Renal cortex interstitium (tissue), 11 donors: ENCODE results near the gene EPS8. TPM values are rescaled to one million over a fixed set of nuclear protein-coding genes. Genes with fewer than 3 reads are reported as not detected.
A peak's percentile ranks its signal among the peaks of the same experiment; 100 is the strongest.

ENCODE experiments used
- DNase-seq, 11 donors: peaks; one replicate each; pipeline ENCODE4 v3.0.0-alpha.2; 2013; ENCODE audit warnings: low read depth in 9 of 11, low spot score in 4 of 11; ENCODE audit errors: extremely low read depth in 1 of 11
- polyA plus RNA-seq, 3 donors: library from polyadenylated mRNA; unstranded; fragments of 120-200 nt; gene quantifications; one replicate each; pipeline ENCODE4 v1.2.1, GENCODE V29; 2013; ENCODE audit not compliant: insufficient read length in 3 of 3

Gene EPS8
- polyA plus RNA-seq, 3 donors, result 51.0 to 69.1 (median 66.2) TPM

DNA sequence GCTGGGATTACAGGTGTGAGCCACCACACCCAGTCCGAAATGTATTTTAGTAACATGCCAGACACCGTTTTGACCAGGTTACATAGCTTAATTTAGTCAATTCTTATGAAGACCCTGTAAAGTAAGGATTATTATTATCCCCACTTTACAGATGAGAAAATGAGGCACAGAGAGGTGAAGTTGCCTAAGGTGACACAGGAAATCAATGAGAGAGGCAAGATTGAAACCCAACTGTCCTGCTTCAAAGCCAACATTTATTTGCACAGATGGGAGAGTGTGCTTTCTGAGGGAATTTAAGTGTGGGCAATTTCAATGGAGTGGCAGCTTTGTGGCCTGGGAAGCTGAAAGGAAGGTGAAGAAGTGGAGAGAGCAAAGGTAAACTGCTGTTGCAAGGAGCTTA lies 19.1 kb upstream of the EPS8 start:
- no peak for DNase-seq

DNA sequence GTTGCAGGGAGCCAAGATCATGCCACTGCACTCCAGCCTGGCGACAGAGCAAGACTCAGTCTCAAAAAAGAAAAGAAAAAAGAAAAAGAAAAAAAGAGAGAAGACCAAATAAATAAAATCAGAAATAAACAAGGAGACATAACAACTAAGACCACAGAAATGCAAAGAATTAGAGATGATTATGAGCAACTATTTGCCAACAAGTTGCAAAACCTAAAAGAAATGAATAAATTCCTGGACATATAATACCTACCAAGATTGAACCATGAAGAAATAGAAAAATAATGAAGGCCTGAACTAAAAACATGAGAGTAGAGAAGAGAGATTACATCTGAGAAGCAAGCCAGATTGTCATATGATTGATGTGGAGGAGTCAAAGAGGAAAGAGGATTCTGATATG lies 17.6 kb upstream of the EPS8 start:
- no peak for DNase-seq

DNA sequence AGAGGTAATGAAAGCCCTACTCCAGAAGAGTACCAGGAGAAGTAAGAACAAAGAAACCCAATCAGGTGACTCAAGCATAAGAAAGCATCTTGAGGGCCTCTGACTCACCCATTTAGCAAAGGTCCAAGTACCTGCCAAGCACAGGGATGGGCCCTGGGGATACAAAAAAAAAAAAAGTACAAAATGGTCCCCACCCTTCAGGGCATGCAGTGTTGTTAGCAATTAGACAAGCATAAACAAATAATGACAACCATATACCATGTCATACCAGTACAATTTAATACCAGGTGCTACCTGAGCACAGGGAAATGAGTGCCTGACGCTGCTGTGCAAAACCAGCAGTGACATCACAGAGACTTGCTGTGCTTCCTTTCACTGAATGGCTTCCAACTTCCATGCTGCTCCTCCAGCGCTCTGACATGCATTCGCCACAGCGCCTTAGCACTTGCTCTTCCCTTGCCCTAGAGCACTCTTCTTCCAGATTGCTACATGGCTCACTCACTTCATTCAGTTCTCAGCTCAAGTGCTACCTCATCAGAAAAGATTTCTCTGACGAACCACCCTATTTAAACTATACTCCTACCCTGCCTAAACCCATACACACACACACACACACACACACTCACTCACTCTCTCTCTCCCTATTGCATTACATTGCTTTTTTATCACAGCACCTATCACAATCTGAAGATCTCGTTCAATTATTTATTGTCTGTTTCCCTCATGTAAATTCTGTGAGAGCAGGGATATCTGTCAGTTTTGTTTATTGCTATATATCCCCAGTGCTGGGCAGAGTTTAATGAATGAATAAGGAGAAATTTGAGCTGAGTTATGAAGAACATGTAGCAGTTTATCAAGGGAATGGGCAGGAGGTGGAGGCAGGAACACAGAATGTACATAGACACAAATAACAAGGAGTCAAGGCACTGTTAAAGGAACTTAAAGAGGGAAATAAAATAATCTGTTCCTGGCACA lies 12.9 kb upstream of the EPS8 start:
- DNase-seq, result no peak

DNA sequence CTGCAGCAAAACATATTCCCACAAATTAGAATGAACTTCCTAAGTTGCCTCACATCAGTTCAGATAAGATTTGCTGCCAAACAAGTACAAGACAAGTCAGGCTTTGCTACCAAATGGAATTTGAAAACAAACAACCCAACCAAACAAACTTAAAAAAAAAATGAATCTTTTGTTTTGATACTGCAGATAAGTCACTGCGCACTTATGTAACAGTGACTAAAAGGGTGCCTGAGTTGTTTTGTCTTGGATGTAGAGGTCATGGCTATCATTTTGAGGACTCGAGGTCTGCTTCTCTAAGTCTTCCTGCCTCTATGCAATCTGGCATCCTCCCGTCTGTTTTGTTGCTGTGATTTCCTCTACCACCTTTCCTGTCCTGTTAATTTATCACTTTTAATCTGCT lies 11.1 kb upstream of the EPS8 start:
- DNase-seq, result no peak

DNA sequence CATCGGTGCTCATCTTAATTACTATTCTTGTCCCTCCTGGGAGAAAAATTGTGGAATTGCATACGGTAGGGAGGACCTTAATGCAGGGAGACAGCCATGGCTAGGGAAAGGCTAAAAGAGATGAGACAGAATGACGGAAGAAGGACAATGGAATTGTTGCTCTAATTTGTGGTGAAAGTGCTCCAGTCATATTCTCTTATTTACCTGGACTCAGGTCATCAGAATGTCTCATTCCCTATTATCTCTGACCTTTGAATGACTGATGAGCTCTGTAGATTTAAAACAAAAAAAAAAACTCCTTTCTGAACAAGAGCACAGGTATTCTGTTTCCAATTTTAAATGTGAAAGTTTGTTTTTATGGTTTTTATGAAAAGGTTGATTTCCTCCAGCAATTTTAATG lies 8.6 kb upstream of the EPS8 start:
- no peak for DNase-seq

DNA sequence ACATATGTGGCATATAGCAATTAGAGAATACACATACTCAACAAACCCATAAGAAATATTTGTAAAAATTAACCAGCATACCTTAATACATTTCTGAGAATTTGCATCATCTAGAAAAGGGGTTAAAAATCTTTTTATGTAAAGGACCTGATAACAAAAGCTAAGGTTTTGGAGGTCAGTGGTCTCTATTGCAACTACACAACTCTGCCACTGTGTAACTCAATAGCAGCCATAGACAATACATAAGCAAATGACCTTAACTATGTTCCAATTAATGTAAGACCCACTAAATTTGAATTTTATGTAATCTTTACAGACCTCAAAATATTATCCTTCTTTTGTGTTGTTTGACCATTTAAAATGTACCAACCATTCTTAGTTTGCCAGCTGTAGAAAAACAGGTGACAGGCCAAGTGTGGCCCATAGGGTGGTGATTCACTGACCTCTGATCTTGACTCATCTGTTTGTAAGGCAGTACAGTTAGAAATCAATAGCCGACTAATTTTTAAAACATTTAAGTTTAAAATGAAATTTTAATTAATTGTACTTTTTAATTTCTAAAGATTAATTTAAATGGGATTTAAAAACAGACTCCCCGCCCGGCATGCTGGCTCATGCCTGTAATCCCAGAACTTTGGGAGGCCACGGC lies 7.4 kb upstream of the EPS8 start:
- DNase-seq, result no peak

DNA sequence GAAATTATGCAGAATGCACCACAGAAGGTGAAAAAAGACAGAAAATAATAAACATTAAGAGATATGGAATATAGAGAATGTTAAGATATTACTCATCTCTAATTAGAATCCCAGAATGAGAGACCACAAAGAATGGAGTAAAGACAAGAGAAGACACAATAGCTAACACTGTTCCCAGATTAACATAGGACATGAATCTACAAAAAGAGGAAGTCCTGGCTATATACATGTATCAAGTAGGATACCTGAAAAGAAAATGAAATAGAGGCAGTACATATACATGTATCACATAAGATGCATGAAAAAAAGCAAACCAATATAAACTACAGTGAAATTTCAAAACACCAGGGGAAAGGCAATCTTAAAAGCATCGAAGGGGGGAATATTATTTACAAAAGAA lies 5.6 kb upstream of the EPS8 start:
- DNase-seq, result no peak

DNA sequence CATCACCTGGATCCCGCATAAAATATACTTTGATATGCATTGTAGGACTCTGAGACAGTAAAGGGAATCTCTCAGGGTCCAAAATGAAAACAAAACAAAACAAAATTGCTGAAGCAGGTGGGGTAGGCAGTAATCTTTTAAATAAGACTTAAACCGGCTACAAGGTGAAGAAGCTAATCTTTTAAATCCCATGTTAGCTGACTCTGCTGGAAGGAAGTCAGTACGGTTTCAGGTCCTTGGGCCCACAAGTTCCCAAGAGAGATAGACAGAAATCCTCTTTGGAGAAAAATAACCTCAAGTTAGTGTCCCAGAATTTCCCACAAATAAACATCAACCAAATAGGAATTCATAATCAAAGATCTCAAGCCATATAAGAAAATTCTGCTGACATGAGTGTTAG lies 5.0 kb upstream of the EPS8 start:
- no peak for DNase-seq

DNA sequence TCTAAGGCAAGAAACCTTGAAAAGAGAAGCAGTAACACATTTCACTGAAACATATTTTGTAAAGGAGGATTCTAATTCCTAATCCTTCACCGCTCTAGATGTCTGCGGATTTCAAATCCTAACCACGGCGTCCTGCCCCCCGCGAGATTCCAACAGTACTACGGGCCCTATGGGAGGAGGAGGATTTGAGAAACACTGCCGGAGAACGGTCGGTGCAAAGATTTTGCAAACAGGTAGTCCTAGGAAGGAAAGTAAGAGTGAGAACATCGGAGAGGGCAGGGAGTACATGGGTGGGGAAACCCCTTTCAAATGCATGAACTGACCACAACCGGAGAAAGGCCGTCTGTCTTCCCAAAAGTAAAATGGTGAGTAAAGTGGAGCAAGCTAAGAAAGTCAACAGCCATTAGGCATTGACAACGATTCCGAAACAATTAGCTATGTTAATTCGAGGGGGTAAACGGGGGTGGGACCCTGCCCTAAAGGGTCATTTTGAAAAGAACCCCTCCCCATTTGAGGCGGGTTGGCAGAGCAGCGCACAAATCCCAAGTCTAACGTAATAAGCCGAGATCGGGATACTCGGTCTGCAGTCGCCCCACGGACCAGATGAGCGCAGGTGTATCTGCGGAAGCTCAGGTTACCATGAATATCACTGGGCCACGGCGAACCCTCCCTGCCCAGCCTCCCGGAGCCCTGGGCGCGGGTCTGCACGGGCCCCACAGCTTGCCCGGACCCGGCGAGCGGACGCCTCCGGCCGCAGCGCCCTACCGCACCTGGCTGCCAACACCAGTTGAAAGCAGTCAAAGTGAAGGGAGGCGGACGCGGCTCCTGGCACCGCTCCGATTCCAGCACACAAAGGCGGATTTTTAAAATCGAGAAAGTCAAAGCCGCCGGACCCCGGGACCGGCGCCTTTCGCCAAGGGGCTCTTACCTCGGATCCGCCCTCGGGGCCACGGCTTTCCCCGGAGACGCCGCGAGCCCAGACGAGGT lies 662 bp downstream of the EPS8 start:
- peak in 6 of 11 donors; percentile 26 to 49 (median 38) for DNase-seq

DNA sequence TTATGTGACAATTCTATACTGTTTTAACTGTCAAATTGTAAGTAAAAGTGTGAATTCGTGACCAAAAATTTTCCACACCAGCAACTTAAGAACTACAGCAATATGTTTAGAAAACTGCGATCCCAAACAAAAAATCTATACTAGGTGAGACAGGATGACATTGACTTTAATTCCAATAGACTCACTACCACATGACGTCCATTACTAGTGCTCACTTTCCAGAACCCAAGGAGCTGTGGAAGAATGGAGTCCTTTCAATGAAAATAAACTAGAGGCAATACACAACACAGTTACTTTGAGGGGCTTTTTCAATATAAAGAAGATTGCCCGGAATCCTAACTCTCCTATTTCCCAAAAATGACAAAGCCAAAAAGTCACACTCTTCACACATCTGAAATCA lies 1.4 kb downstream of the EPS8 start:
- DNase-seq, result no peak

DNA sequence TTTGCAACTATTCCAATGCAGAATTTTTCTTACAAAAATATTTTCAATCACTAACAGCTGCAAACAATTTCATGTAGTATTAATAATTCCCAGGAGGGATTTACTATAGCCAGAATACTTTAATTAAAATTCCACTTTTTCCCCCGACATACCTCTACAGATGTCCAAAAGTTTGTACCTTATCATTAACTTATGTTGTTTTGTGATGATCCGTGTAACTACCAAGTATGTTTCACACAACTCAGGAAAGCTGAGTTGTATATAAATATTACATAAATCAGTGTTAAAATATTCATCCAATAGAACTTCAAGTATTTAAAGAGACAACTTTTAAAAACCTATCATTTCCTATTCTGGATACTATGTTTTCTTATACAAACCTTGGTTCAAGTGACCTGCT lies 2.4 kb downstream of the EPS8 start:
- DNase-seq, result no peak

DNA sequence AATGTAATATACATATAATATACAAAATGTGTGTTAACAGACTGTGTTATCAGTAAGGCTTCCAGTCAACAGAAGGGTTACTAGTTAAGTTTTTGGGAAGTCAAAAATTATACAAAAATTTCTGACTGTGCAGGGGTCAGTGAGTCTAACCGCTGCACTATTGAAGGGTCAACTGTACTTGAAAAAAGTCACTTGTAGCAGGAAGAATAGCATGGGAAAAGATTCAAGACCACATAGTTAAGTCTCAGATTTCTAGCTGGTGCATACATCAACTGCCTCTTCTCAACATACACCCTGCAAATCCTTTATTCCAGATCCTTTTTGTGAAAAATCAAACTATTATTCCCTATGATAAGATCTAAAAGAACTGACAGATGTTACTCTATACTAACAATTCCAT lies 5.9 kb downstream of the EPS8 start:
- DNase-seq, result no peak

DNA sequence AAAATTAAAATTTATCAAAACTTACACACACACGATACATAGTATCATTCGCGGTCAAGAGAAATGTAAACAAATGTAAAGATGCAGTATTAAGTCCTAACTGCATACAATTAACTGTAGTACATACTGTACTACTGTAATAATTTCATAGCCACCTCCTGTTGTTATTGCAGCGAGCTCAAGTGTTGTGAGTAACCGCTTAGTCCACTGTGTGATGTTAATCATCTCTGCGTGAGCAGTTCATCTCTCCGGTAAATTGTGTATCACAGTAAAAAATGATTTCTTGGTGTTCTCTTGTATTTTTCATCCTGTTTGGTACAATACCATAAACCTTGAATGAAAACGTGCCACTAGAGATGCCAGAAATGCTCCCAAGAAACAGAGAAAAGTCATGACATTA lies 6.5 kb downstream of the EPS8 start:
- no peak for DNase-seq

DNA sequence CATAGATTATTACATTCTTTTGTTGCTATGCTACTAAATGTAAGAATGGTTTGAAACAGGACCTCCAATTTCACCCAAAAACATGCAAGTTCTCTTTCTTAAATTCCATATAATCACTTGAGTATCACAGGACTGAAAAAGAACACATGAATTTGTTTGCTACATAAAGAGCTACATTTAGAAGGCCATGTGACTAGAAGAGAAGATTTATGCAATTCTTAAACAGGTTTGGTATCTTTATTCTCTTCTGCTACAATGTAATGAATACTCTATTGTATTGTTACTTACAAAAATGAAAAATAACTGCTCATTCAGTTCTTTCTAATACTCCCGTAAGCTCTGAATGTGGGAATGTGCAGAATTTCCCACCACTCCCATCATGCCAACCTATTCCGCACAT lies 9.3 kb downstream of the EPS8 start:
- no peak for DNase-seq

DNA sequence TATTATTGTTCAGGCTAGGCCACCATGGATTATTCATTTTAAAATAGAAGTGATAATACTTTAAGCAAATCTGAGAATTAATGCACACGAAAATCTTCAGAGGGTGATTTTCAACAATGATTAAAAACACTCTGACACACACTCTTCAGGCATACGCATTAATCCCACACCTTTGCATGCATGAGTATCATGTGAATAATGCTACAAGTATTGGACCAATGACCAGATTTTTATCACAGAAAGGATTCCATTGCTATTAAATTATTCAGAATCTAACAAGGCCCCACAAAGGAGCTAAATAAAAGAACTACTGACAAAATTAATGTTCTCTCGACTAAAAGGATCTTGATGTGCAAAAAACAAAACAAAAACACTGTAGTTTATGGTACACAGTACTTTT lies 11.1 kb downstream of the EPS8 start:
- no peak for DNase-seq

DNA sequence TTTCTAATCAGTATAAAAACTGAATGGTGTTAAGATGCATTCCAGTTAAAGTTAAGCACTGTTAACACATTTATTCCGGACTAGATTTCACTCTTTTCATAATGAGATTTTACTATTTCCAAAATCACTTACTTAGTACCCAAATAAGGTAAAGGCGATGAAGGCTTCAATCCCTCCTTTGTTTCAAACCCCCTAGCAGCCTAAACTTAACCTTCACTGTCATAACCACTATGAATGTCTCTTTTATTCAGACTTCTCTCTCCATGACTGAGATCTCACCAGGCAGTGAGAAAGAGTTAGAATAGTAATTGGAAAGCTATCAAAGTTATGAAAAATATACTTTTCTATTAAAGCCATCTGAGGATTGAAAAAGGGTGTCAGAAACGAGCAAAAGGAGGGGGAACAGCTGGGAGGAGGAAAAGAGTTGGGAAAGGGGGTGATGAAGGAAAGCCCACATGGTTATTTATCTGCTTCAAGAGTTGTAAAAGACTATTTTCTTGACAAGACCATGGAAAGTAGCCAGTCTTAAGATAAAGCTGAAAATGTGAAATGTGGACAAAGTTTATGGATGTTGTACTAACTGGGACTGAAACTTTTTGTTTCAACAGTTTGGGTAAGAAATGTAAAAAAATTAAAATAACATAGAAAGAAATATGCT lies 11.7 kb downstream of the EPS8 start:
- no peak for DNase-seq

DNA sequence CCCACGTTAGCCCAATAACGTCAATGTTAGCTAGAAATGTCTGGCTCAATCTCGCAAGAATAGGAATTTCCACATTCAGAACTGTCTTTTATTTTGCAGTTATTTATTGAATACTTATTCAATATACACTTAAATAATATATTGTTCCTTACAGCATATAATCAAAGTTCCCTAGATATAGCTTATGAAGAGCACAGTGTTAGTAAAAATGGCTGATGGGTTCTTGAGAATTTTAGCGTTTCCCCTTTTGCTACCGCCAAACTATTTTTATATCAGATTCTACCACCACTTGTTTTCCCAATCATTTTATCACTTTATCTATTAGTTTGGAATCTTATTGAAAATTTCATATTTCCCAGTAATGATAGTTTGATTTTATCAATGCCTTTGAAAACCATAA lies 12.7 kb downstream of the EPS8 start:
- no peak for DNase-seq

DNA sequence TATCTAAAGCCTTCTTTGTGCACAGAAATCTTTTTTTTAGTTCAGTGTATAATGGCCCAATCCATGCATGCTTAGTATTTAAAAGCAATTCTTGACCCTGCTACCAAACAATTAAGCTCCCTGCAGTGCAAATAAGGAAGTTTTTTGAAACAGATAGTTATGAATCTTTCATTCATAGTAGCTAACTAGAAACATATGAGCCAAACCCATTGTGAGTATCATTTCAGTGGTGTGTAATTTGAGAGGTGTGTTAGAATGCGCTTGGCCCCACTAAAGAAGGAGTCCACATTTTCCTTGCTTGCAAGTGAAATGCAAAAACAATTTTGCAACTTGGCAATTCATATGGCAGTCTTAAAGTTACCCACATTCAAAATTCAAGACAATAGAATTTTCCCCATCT lies 14.4 kb downstream of the EPS8 start:
- no peak for DNase-seq

DNA sequence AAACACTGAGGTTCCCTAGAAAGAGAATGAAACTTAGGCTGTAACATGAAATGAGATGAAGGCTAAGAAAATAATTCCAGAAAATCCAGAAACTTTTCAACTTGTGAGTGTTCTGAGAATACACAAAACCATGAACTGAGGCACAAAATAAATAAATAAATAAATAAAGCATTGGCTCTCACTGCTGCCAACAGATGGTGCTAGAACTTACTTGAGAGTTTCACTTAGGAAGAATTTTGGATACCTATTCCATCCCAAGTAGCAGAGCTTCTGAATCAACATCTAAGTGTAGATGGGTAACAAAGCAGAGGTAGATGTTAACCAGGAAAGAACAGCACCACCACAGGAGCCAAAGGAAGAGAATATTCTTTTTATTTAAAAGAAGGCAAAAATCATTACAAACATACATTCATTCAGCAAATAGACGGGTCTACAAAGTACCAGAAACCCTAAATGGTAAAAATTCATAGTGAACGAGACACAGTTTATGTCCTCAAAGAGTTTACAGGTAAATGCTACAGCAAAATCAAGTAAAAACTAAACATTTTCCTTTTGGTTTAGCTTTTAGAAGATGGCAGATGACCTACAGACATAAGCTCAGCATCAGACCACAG lies 16.7 kb downstream of the EPS8 start:
- DNase-seq, result peak in 1 of 11 donors; percentile 29
